AG04450 (cell line): ENCODE measurements around the gene GPR55. TPM values are rescaled to one million over a fixed set of nuclear protein-coding genes. Genes with fewer than 3 reads are reported as not detected.

Experiments used
- CTCF ChIA-PET: fragments of 300-600, 350-600 bp; formaldehyde crosslinking; extraction: SDS; loops from one replicate; lab custom pipeline; 2022; ENCODE audit warnings: antibody characterized with exemption, inconsistent platforms; lab: Charles Lee
- POLR2A ChIA-PET: fragments of 350-600 bp; formaldehyde crosslinking; extraction: SDS; loops from one replicate; lab custom pipeline; 2021; ENCODE audit warnings: antibody characterized with exemption, inconsistent platforms; lab: Yijun Ruan, JAX
- DNase-seq: peaks from one replicate; pipeline ENCODE4 v3.0.0-alpha.2; 2011; ENCODE audit warnings: low read depth, low spot score
- H3K27ac ChIP-seq: one replicate; pipeline ENCODE4 v1.5.1; 2012; ENCODE audit warnings: low read depth, low read length, control low read depth
- H3K27me3 ChIP-seq: one replicate; pipeline ENCODE4 v1.6.0; 2012; ENCODE audit warnings: low read length; ENCODE audit not compliant: control insufficient read depth, insufficient read depth
- H3K4me3 ChIP-seq: 2 replicates; pipeline ENCODE4 v1.5.1; 2011; ENCODE audit warnings: mild to moderate bottlenecking, low read depth, low read length, control low read depth
- H3K9me3 ChIP-seq: 2 replicates; pipeline ENCODE4 v1.5.1; 2012; ENCODE audit warnings: low read length; ENCODE audit not compliant: control insufficient read depth, insufficient read depth
- polyA plus RNA-seq: library from polyadenylated mRNA; depleted of rRNA; stranded (reverse); fragments of >200 nt; gene quantifications from 2 replicates; pipeline ENCODE4 v1.2.3, GENCODE V29; 2011
- TF ChIP-seq, protein P1 (sequence below): IDR thresholded peaks from 2 replicates; pipeline ENCODE4 v1.5.1; 2011; ENCODE audit warnings: low read depth, low read length, control low read depth, inconsistent platforms

GPR55 gene
- polyA plus RNA-seq, 1 experiment = not detected

DNA sequence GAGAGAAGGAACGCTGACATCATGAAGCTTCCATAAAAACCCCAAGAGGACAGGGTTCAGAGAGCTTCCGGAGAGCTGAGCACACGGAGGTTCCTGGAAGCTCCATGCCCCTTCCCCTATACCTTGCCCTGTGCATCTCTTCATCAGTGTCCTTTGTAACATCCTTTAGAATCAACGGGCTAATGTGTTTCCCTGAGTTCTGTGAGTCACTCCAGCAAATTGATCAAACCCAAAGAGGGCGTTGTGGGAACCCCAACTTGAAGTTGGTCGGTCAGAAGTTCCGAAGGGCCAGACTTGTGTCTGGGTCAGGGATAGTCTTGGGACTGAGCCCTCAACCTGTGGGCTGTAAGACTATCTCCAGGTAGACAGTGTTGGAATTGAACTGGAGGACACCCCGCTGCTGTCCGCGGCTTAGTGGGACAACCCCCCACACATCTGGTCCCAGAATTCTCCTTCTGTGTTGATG lies 25.9 kb upstream of the GPR55 start:
- H3K9me3 ChIP-seq = no peaks in the 10 kb centered on the region; the same call in 1 of the 2 replicates
- no peak overlapping the region for H3K27ac ChIP-seq
- no peak for DNase-seq
- TF ChIP-seq, protein P1, sequence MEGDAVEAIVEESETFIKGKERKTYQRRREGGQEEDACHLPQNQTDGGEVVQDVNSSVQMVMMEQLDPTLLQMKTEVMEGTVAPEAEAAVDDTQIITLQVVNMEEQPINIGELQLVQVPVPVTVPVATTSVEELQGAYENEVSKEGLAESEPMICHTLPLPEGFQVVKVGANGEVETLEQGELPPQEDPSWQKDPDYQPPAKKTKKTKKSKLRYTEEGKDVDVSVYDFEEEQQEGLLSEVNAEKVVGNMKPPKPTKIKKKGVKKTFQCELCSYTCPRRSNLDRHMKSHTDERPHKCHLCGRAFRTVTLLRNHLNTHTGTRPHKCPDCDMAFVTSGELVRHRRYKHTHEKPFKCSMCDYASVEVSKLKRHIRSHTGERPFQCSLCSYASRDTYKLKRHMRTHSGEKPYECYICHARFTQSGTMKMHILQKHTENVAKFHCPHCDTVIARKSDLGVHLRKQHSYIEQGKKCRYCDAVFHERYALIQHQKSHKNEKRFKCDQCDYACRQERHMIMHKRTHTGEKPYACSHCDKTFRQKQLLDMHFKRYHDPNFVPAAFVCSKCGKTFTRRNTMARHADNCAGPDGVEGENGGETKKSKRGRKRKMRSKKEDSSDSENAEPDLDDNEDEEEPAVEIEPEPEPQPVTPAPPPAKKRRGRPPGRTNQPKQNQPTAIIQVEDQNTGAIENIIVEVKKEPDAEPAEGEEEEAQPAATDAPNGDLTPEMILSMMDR = no peak
- CTCF ChIA-PET = no interaction called here
- no peak overlapping the region for H3K4me3 ChIP-seq
- POLR2A ChIA-PET = no interaction called here
- H3K27me3 ChIP-seq = peaks cover 11% of the 10 kb centered on the region

DNA sequence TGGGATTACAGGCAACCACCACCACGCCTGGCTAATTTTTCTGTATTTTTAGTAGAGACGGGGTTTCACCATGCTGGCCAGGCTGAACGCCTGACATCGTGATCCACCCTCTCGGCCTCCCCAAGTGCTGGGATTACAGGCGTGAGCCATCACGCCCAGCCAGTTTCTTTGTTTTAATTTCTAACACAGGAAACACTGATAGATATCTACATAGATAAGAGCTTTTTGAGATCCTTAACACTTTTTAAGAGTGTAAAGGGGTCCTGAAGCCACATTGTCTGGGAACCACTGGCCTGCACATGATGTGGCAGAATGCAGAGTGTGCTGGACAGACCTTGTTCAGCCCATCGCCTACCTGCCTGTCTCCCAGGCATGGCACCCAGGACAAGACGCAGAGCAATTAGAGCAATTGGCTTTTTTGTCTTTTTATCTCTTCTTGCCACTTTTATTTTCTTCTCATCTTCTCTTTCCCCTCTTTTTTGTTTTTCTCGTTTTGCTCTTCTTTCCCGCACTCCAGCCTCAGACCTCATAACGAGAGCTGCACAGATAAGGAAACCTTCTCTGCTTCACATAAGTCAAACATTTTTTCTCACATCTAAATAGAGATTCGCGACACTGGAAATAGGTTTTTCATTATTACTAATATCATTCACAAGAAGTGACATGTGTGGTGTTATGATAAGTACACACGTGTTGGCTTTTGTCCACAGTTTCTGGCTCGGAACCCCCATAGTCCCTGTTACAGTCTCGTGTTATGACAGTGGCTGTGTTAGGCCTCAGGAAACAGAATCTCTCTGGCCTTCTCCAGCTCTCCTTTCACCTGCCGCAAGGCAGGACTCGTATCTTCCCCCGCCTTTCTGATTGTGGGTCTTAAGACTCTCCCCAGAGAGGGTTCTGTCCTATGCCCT lies 25.2 kb upstream of the GPR55 start:
- Histone ChIP-seq H3K27ac (no peak overlapping the region), H3K4me3 (no peak overlapping the region), H3K27me3 (peaks cover 7% of the 10 kb centered on the region), H3K9me3 (no peaks in the 10 kb centered on the region; the same call in 1 of the 2 replicates)
- DNase-seq = no peak
- TF ChIP-seq, protein P1 = no peak
- CTCF ChIA-PET = no interaction called here
- POLR2A ChIA-PET = no interaction called here

DNA sequence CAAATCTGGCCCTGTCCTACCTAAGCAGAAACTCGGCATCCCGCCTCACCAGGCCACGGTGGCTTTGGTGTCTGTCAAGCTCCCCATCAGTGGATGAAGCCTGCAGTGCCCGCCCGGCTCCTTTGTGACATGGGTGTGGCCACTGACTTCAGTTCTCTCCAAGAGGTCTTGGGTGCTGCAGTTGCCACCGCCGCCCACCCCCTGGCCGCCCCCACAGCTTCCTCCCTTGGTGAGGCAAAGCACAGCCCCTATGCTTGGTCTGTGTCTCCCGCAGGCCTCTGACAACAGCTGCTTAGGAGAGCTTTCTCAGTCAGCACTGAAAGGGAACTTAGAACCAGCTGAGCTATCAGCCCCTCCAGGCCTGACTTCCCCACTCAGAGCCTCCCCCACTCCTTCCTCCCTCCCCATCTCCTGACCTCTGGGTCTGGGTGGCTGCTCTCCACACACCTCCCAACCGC lies 22.9 kb upstream of the GPR55 start:
- peaks cover 2% of the 10 kb centered on the region for H3K27me3 ChIP-seq
- DNase-seq = no peak
- TF ChIP-seq, protein P1 = no peak
- no peaks in the 10 kb centered on the region; the same call in 1 of the 2 replicates for H3K9me3 ChIP-seq
- ChIA-PET POLR2A (interaction anchor here (0.6 kb wide), 1 partner anchor 69 kb away, joined by 3 read pairs; no protein-coding TSS in a partner anchor), CTCF (interaction anchor here (0.6 kb wide), 1 partner anchor 99 kb away, joined by 3 read pairs; no protein-coding TSS in a partner anchor)
- H3K27ac ChIP-seq = no peak overlapping the region
- no peak overlapping the region for H3K4me3 ChIP-seq

- no peak overlapping the region for H3K27ac ChIP-seq
- no peak overlapping the region for H3K4me3 ChIP-seq
- no peaks in the 10 kb centered on the region for H3K9me3 ChIP-seq
- peaks cover 2% of the 10 kb centered on the region for H3K27me3 ChIP-seq
- POLR2A ChIA-PET = no interaction called here
- CTCF ChIA-PET = interaction anchor here (0.6 kb wide), 2 partner anchors 98 to 572 kb away, joined by 3 read pairs; no protein-coding TSS in a partner anchor
- no peak for DNase-seq
- TF ChIP-seq, protein P1 = no peak
Measured at GRCh38 chr2:230947235-230947576, 22.2 kb upstream of the GPR55 start.
